ENCODE measurements around the gene CTAGE1.

GRCh38 chr18:22463076-22463475 is 45.4 kb upstream of the CTAGE1 start:
- TF ChIP-seq, protein P1, sequence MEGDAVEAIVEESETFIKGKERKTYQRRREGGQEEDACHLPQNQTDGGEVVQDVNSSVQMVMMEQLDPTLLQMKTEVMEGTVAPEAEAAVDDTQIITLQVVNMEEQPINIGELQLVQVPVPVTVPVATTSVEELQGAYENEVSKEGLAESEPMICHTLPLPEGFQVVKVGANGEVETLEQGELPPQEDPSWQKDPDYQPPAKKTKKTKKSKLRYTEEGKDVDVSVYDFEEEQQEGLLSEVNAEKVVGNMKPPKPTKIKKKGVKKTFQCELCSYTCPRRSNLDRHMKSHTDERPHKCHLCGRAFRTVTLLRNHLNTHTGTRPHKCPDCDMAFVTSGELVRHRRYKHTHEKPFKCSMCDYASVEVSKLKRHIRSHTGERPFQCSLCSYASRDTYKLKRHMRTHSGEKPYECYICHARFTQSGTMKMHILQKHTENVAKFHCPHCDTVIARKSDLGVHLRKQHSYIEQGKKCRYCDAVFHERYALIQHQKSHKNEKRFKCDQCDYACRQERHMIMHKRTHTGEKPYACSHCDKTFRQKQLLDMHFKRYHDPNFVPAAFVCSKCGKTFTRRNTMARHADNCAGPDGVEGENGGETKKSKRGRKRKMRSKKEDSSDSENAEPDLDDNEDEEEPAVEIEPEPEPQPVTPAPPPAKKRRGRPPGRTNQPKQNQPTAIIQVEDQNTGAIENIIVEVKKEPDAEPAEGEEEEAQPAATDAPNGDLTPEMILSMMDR (IDR thresholded peaks at IDR 0.05; ENCODE audit: extremely low read depth in 1 of 2, insufficient read depth in 1 of 2, low read depth in 1 of 2, low read length in 2 of 2) = no peak
- no peak for TF ChIP-seq JUN (IDR thresholded peaks at IDR 0.05; ENCODE audit: borderline replicate concordance, insufficient read depth, insufficient read length, low read depth)
- TF ChIP-seq FOS (IDR thresholded peaks at IDR 0.05; ENCODE audit: borderline replicate concordance, insufficient read depth, low read length) = no peak

All from endothelial cell of umbilical vein (primary cell).